SK-N-SH (cell line): ENCODE results near the gene TCEA2. TPM values are rescaled to one million over a fixed set of nuclear protein-coding genes. Genes with fewer than 3 reads are reported as not detected.
A peak's percentile ranks its signal among the peaks of the same experiment; 100 is the strongest.

Experiments used
- CTCF ChIA-PET: fragments of 300-600, 350-600 bp; formaldehyde crosslinking; extraction: SDS; loops from one replicate; lab custom pipeline; 2021; lab: Yijun Ruan, JAX
- POLR2A ChIA-PET: fragments of 350-600 bp; sonication (Branson Sonifier 250); formaldehyde crosslinking; extraction: SDS; loops from one replicate; lab custom pipeline; 2020; ENCODE audit warnings: antibody characterized with exemption, inconsistent platforms; lab: Yijun Ruan, JAX
- DNase-seq: peaks from one replicate; pipeline ENCODE4 v3.0.0; 2012
- H2AFZ ChIP-seq: fragments of 200-600 bp; sonication (generic); 2 replicates; pipeline ENCODE4 v1.8.1; 2016; ENCODE audit warnings: antibody characterized with exemption, mild to moderate bottlenecking, low read depth
- H3F3A ChIP-seq: fragments of 200-600 bp; sonication (generic); replicated peaks from 2 replicates; pipeline ENCODE3; 2016; ENCODE audit warnings: antibody characterized with exemption, mild to moderate bottlenecking; ENCODE audit not compliant: insufficient read depth
- H3K27ac ChIP-seq, 2 experiments: fragments of 200-500 bp in 1 of 2; fragments of 200-600 bp in 1 of 2; sonication (Bioruptor generic) in 1 of 2; sonication (generic), shearing (Covaris generic) in 1 of 2; 2 replicates each; pipeline versions ENCODE4 v1.5.1 to v1.6.1; 2014 to 2016; ENCODE audit warnings: low read depth in 2 of 2, inconsistent platforms in 1 of 2, low read length in 1 of 2, mild to moderate bottlenecking in 1 of 2, mixed read lengths in 1 of 2
- H3K27me3 ChIP-seq: fragments of 200-600 bp; sonication (generic), shearing (Covaris generic); 2 replicates; pipeline ENCODE4 v1.6.1; 2016; ENCODE audit warnings: mixed run types; ENCODE audit not compliant: insufficient read depth
- H3K36me3 ChIP-seq, 2 experiments: fragments of 200-500 bp in 1 of 2; fragments of 200-600 bp in 1 of 2; sonication (Bioruptor generic) in 1 of 2; sonication (generic) in 1 of 2; replicated peaks in 1 of 2; 2 replicates each; pipeline versions ENCODE3 to v1.5.1; 2014 to 2016; ENCODE audit warnings: low read length in 1 of 2, mild to moderate bottlenecking in 1 of 2; ENCODE audit not compliant: insufficient read depth in 2 of 2, control insufficient read depth in 1 of 2
- H3K4me1 ChIP-seq, 2 experiments: fragments of 200-500 bp in 1 of 2; fragments of 200-600 bp in 1 of 2; sonication (Bioruptor generic) in 1 of 2; sonication (generic), shearing (Covaris generic) in 1 of 2; 2 replicates each; pipeline versions ENCODE4 v1.5.1 to v1.6.1; 2014 to 2016; ENCODE audit warnings: low read depth in 1 of 2, low read length in 1 of 2, mixed run types in 1 of 2; ENCODE audit not compliant: insufficient read depth in 2 of 2, control insufficient read depth in 1 of 2
- H3K4me2 ChIP-seq: fragments of 200-600 bp; sonication (generic), shearing (Covaris generic); 2 replicates; pipeline ENCODE4 v1.6.1; 2017; ENCODE audit warnings: mixed run types
- H3K4me3 ChIP-seq, 2 experiments: fragments of 200-500 bp in 1 of 2; fragments of 200-600 bp in 1 of 2; sonication (Bioruptor generic) in 1 of 2; sonication (generic), shearing (Covaris generic) in 1 of 2; 2 replicates each; pipeline versions ENCODE4 v1.5.1 to v1.8.1; 2014 to 2016; ENCODE audit warnings: low read depth in 2 of 2, inconsistent platforms in 1 of 2, low read length in 1 of 2, mild to moderate bottlenecking in 1 of 2, mixed read lengths in 1 of 2, moderate library complexity in 1 of 2
- H3K79me2 ChIP-seq: fragments of 200-600 bp; sonication (generic); 2 replicates; pipeline ENCODE4 v1.8.1; 2017; ENCODE audit warnings: mild to moderate bottlenecking; ENCODE audit not compliant: insufficient read depth
- H3K9ac ChIP-seq: fragments of 200-600 bp; sonication (generic); 2 replicates; pipeline ENCODE4 v1.6.1; 2017; ENCODE audit warnings: mixed run types
- H3K9me2 ChIP-seq: fragments of 200-600 bp; sonication (generic); 2 replicates; pipeline ENCODE4 v1.6.1; 2017; ENCODE audit warnings: mixed run types
- H3K9me3 ChIP-seq: fragments of 200-600 bp; sonication (generic); 2 replicates; pipeline ENCODE4 v1.6.1; 2017; ENCODE audit warnings: mixed run types, mild to moderate bottlenecking, moderate library complexity
- H4K20me1 ChIP-seq: fragments of 200-600 bp; sonication (generic); 2 replicates; pipeline ENCODE4 v1.6.1; 2017; ENCODE audit warnings: mild to moderate bottlenecking, mixed run types; ENCODE audit not compliant: insufficient read depth
- CTCF ChIP-seq: fragments of 200-600 bp; sonication (generic); IDR thresholded peaks from 2 replicates; pipeline ENCODE4 v1.6.1; 2017; ENCODE audit warnings: antibody characterized with exemption, mild to moderate bottlenecking, moderate library complexity
- ELF1 ChIP-seq: IDR thresholded peaks from 2 replicates; pipeline ENCODE4 v1.4.0; 2012
- EP300 ChIP-seq, 2 experiments: IDR thresholded peaks; 2 replicates each; pipeline versions ENCODE4 v1.4.0 to v1.6.1; 2012; ENCODE audit warnings: borderline replicate concordance in 1 of 2, low read depth in 1 of 2, low read length in 1 of 2
- FOXJ3 ChIP-seq: sonication (generic); formaldehyde crosslinking; IDR thresholded peaks from 2 replicates; pipeline ENCODE4 v1.5.1; 2020; ENCODE audit warnings: mild to moderate bottlenecking, missing genetic modification reagents
- IRF3 ChIP-seq: fragments of 150-350 bp; IDR thresholded peaks from 2 replicates; pipeline ENCODE4 v1.6.1; 2016; ENCODE audit warnings: mild to moderate bottlenecking, low read depth, low read length
- JUND ChIP-seq: IDR thresholded peaks from 2 replicates; pipeline ENCODE4 v1.4.0; 2012
- MEF2A ChIP-seq: IDR thresholded peaks from 2 replicates; pipeline ENCODE4 v1.4.0; 2012; ENCODE audit warnings: low read depth, borderline replicate concordance
- MXI1 ChIP-seq: IDR thresholded peaks from 2 replicates; pipeline ENCODE4 v1.6.1; 2012; ENCODE audit warnings: mild to moderate bottlenecking, low read depth, low read length, improper control_type of control experiment
- NRF1 ChIP-seq: IDR thresholded peaks from 2 replicates; pipeline ENCODE4 v1.6.1; 2012; ENCODE audit warnings: low read depth, mild to moderate bottlenecking, low read length
- POLR2AphosphoS5 ChIP-seq: IDR thresholded peaks from 2 replicates; pipeline ENCODE4 v1.6.1; 2012; ENCODE audit warnings: low read depth, low read length
- RAD21 ChIP-seq: IDR thresholded peaks from 2 replicates; pipeline ENCODE4 v1.6.1; 2012; ENCODE audit warnings: mild to moderate bottlenecking, low read length
- RCOR1 ChIP-seq: fragments of 150-350 bp; IDR thresholded peaks from 2 replicates; pipeline ENCODE4 v1.6.1; 2017; ENCODE audit warnings: antibody characterized with exemption, low read length
- RXRA ChIP-seq: IDR thresholded peaks from 2 replicates; pipeline ENCODE4 v1.4.0; 2012; ENCODE audit warnings: low read depth, mild to moderate bottlenecking, borderline replicate concordance
- SIN3A ChIP-seq: IDR thresholded peaks from 2 replicates; pipeline ENCODE4 v1.6.1; 2012; ENCODE audit warnings: low read depth, mild to moderate bottlenecking, low read length, moderate library complexity, borderline replicate concordance
- SMC3 ChIP-seq: IDR thresholded peaks from 2 replicates; pipeline ENCODE4 v1.6.1; 2012; ENCODE audit warnings: low read depth, low read length, improper control_type of control experiment
- TEAD4 ChIP-seq: IDR thresholded peaks from 2 replicates; pipeline ENCODE4 v1.4.0; 2012; ENCODE audit warnings: mild to moderate bottlenecking, borderline replicate concordance; ENCODE audit not compliant: insufficient read depth
- YY1 ChIP-seq: IDR thresholded peaks from 2 replicates; pipeline ENCODE4 v1.4.0; 2012; ENCODE audit warnings: low read depth, mild to moderate bottlenecking
- WGBS: methylation state at CpG from one replicate; pipeline ENCODE4 v1.1.6; 2017; ENCODE audit warnings: low lambda C conversion rate; 5-methylcytosine and 5-hydroxymethylcytosine counted together
- polyA plus RNA-seq, 3 experiments: library from polyadenylated mRNA; depleted of rRNA; stranded (reverse); fragments of >200 nt; gene quantifications; 2 replicates each; pipeline ENCODE4 v1.2.3, GENCODE V29; 2012

Gene TCEA2
- polyA plus RNA-seq, 1 of the 3 experiments (the other 2 are of a cell fraction): 98.9 TPM

GRCh38 chr20:64053841-64054661 lies 8.9 kb upstream of the TCEA2 start:
- Histone ChIP-seq H3K9me2 (no peaks in the 10 kb centered on the region), H3K27ac (no peak overlapping the region), H3K9me3 (no peaks in the 10 kb centered on the region), H3K79me2 (no peaks in the 10 kb centered on the region), H4K20me1 (no peaks in the 10 kb centered on the region), H2AFZ (no peak overlapping the region), H3K4me2 (no peak overlapping the region), H3K27me3 (peaks cover 6% of the 10 kb centered on the region; the same call in 1 of the 2 replicates), H3K36me3 (no peaks in the 10 kb centered on the region), H3K9ac (no peak overlapping the region), H3K4me3 (no peak overlapping the region), H3K4me1 (peaks cover 0 to 10% of the 10 kb centered on the region in 2 experiments; a peak in 1 of 4 replicates), H3F3A (no peaks in the 10 kb centered on the region)
- ChIA-PET POLR2A (interaction anchor here (1.0 to 1.2 kb wide), 2 partner anchors 9 kb away, joined by 3 read pairs; partner anchors contain the start of gene TCEA2), CTCF (interaction anchor here (0.6 to 7.8 kb wide), 10 partner anchors 9 to 74 kb away, joined by 3 to 85 read pairs (median 3); partner anchors contain the start of genes RGS19 and TCEA2)
- no peak for TF ChIP-seq YY1
- no peak for TF ChIP-seq RCOR1
- no peak for TF ChIP-seq SIN3A
- peak; percentile 32 for TF ChIP-seq CTCF
- no peak for TF ChIP-seq IRF3
- TF ChIP-seq TEAD4: no peak
- TF ChIP-seq EP300 (IDR thresholded peaks at IDR 0.05; ENCODE audit: borderline replicate concordance in 1 of 2, low read depth in 1 of 2, low read length in 1 of 2): no peak
- no peak for TF ChIP-seq POLR2AphosphoS5
- TF ChIP-seq ELF1: no peak
- 0 out of 2 replicates have a peak, but pooled peaks have one; percentile 27 for TF ChIP-seq MXI1
- TF ChIP-seq SMC3: peak; percentile 29; the same call in 1 of the 2 replicates
- TF ChIP-seq RAD21: peak; percentile 39
- DNase-seq: peak; percentile 79
- 75% methylated on average over 14 of the region's 17 CpGs for WGBS

- 59% methylated on average over 3 of the region's 9 CpGs for WGBS
- no peaks in the 10 kb centered on the region for H3K9me2 ChIP-seq
- TF ChIP-seq JUND (no peak), SIN3A (no peak), RXRA (no peak), MEF2A (no peak), MXI1 (no peak), NRF1 (no peak), RCOR1 (no peak), FOXJ3 (CRISPR knock-in tag) (no peak)
- H3K9ac ChIP-seq: no peak overlapping the region
- ChIA-PET POLR2A (interaction anchor here (1.4 kb wide), 1 partner anchor 24 kb away, joined by 3 read pairs; the partner anchor contains the start of gene RGS19), CTCF (interaction anchor here (7.8 kb wide), 1 partner anchor 17 kb away, joined by 85 read pairs; no protein-coding TSS in a partner anchor)
- DNase-seq: no peak
- no peak overlapping the region for H2AFZ ChIP-seq
- no peaks in the 10 kb centered on the region for H3K9me3 ChIP-seq
- no peak overlapping the region for H3K4me3 ChIP-seq
- H3K4me1 ChIP-seq: peaks cover 0 to 10% of the 10 kb centered on the region in 2 experiments; a peak in 1 of 4 replicates
- H3K27ac ChIP-seq: no peak overlapping the region
- no peaks in the 10 kb centered on the region for H4K20me1 ChIP-seq
- no peak overlapping the region for H3K4me2 ChIP-seq
- no peaks in the 10 kb centered on the region for H3F3A ChIP-seq
- no peaks in the 10 kb centered on the region for H3K36me3 ChIP-seq
- no peaks in the 10 kb centered on the region for H3K79me2 ChIP-seq
- H3K27me3 ChIP-seq: no peaks in the 10 kb centered on the region
Observed at GRCh38 chr20:64055396-64055892, 7.6 kb upstream of the TCEA2 start.
